22Rv1 (cell line): ENCODE results near the gene ZFR2.

Source experiments
- ZFX ChIP-seq: fragments of 450-650 bp; IDR thresholded peaks from 2 replicates; pipeline ENCODE4 v1.6.1; 2017; ENCODE audit warnings: antibody characterized with exemption, borderline replicate concordance
- TF ChIP-seq, protein P1 (sequence below): fragments of 450-650 bp; IDR thresholded peaks from 2 replicates; pipeline ENCODE4 v1.5.1; 2017; ENCODE audit warnings: mild to moderate bottlenecking

DNA sequence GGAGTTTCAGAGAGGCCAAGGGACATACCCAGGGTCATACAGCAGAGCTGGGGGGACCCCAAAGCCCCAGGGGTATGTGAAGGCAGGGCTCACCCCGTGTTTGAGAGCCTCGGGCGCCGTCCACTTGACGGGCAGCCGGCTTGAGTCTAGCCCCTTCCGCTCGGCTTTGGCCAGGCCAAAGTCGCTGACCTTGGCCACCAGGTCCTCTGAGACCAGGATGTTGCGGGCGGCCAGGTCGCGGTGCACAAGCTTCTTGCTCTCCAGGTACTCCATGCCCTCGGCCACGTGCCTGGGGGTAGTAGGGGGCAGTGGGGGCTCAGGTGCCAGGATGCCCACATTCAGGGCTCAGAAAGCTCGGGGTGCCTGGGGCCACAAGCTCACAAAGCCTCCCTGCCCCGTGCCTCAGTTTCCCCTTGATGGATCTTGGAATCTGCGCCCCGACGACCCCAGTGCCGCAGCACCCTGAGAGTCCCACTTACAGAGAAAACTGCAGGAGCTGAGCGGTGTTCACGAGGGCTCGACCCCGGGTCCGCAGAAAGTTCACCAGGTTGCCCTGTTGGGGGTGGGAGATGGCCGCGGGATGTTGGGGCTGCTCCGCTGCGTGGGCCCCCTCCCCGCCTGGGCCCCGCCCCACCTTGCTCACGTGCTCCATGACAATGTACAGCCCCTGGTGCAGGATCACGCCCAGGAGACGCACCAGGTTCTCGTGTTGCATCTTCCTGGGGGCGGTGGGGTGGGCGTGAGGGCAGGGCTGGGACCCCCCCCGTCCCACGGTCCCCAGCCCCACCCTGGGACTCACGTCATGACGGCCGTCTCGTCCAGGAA lies 89.7 kb downstream of the ZFR2 start:
- TF ChIP-seq, protein P1, sequence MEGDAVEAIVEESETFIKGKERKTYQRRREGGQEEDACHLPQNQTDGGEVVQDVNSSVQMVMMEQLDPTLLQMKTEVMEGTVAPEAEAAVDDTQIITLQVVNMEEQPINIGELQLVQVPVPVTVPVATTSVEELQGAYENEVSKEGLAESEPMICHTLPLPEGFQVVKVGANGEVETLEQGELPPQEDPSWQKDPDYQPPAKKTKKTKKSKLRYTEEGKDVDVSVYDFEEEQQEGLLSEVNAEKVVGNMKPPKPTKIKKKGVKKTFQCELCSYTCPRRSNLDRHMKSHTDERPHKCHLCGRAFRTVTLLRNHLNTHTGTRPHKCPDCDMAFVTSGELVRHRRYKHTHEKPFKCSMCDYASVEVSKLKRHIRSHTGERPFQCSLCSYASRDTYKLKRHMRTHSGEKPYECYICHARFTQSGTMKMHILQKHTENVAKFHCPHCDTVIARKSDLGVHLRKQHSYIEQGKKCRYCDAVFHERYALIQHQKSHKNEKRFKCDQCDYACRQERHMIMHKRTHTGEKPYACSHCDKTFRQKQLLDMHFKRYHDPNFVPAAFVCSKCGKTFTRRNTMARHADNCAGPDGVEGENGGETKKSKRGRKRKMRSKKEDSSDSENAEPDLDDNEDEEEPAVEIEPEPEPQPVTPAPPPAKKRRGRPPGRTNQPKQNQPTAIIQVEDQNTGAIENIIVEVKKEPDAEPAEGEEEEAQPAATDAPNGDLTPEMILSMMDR = no peak
- TF ChIP-seq ZFX = no peak
